Lung (tissue), 13 donors: Measurements from ENCODE around the gene ELK4. TPM values are rescaled to one million over a fixed set of nuclear protein-coding genes. Genes with fewer than 3 reads are reported as not detected.

Experiments used
- ATAC-seq: fragments of 200-7000 bp; cut with Tn5 transposase; one replicate; pipeline ENCODE4 v1.9.1; 2020; ENCODE audit warnings: moderate number of reproducible peaks; ENCODE audit not compliant: insufficient read depth, low FRiP score
- DNase-seq, 3 donors: peaks; one replicate each; pipeline ENCODE4 v3.0.0-alpha.2; 2013 to 2017
- H3K27ac ChIP-seq, 2 donors: one replicate each; pipeline ENCODE4 v1.5.1; 2013; ENCODE audit warnings: mild to moderate bottlenecking in 2 of 2, moderate library complexity in 2 of 2, control low read depth in 1 of 2, inconsistent platforms in 1 of 2, low read depth in 1 of 2, low read length in 1 of 2
- H3K27me3 ChIP-seq, 3 donors: one replicate each; pipeline ENCODE4 v1.5.1; 2013; ENCODE audit warnings: low read length in 2 of 3; ENCODE audit not compliant: control insufficient read depth in 3 of 3, insufficient read depth in 3 of 3
- H3K36me3 ChIP-seq, 4 donors: one replicate each; pipeline ENCODE4 v1.5.1; 2013; ENCODE audit warnings: low read length in 4 of 4, mild to moderate bottlenecking in 1 of 4, moderate library complexity in 1 of 4; ENCODE audit not compliant: control insufficient read depth in 4 of 4, insufficient read depth in 4 of 4
- H3K4me1 ChIP-seq, 5 donors: one replicate each; pipeline ENCODE4 v1.5.1; 2013; ENCODE audit warnings: low read length in 5 of 5, mild to moderate bottlenecking in 2 of 5, moderate library complexity in 1 of 5; ENCODE audit not compliant: control insufficient read depth in 5 of 5, insufficient read depth in 5 of 5
- H3K4me3 ChIP-seq: one replicate; pipeline ENCODE4 v1.5.1; 2013; ENCODE audit warnings: mild to moderate bottlenecking, control low read depth, moderate library complexity
- H3K9ac ChIP-seq, 2 donors: one replicate each; pipeline ENCODE4 v1.5.1; 2013; ENCODE audit warnings: low read length in 2 of 2, control low read depth in 1 of 2; ENCODE audit not compliant: insufficient read depth in 1 of 2
- H3K9me3 ChIP-seq, 4 donors: one replicate each; pipeline ENCODE4 v1.5.1; 2013; ENCODE audit warnings: low read length in 3 of 4, mild to moderate bottlenecking in 1 of 4, moderate library complexity in 1 of 4; ENCODE audit not compliant: control insufficient read depth in 4 of 4, insufficient read depth in 3 of 4
- WGBS, 2 donors: extraction: QIAGEN DNeasy Blood & Tissue Kit; methylation state at CpG; one replicate each; pipeline ENCODE4 v1.1.7; 2013; 5-methylcytosine and 5-hydroxymethylcytosine counted together
- polyA plus RNA-seq, 2 donors: library from polyadenylated mRNA; stranded (reverse); fragments of 200-250 nt; gene quantifications; one replicate each; pipeline ENCODE4 v1.2.1, GENCODE V29; 2013
- small RNA-seq: library from RNA; depleted of rRNA; stranded (forward); fragments of <200 nt; gene quantifications from one replicate; pipeline ENCODE3, GENCODE V24; 2014; ENCODE audit warnings: low replicate concordance
- total RNA-seq, 2 donors: library from RNA; depleted of rRNA in 1 of 2; stranded (reverse); fragments of >200 nt in 1 of 2; gene quantifications; one replicate each; pipeline ENCODE4 v1.2.1, GENCODE V29; 2014 to 2021
- TF ChIP-seq, protein P1 (sequence below): IDR thresholded peaks from 2 replicates; pipeline ENCODE4 v1.5.1; 2012; ENCODE audit warnings: mild to moderate bottlenecking; ENCODE audit errors: control extremely low read depth, extremely low read depth
- donor health status: control.
- donor health status: control.
- donor health status: Bipolar disorder and iron deficiency.
- donor health status: healthy.
- donor health status: DM: yes; HTN: yes; CAD: no.

ELK4 gene
- total and polyA plus RNA-seq, 4 donors = 5.0 to 46.7 (median 17.8) TPM

DNA sequence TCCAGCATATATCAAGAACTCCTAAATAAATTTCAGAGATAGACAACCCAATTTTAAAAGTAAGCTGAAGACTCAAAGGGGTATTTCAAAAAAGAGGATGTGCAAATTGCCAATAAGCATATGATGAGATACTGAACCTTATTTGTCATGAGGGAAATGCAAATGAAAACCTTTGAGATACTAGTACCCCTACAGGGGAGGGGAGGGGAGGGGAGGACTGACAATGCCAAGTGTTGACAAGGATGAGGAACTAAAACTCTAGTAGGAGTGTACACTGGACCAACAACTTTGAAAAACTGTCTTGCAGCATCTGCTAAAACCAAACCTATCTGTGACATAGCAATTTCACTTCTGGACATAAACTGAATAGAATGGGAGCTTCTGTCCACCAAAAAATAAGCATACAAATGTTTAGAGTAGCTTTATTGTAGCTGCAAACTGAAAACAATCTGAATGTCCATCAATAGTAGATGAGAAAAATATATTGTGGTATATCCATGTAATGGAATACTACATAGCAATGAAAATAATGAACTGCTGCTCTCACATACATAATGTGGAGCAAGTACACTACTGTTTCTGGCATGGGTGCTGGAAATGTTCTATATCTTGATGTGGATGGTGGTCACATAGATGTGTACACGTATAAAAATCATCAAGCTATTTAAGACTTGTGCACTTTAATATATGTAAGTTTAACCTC is 70.2 kb downstream of the ELK4 start:
- TF ChIP-seq, protein P1, sequence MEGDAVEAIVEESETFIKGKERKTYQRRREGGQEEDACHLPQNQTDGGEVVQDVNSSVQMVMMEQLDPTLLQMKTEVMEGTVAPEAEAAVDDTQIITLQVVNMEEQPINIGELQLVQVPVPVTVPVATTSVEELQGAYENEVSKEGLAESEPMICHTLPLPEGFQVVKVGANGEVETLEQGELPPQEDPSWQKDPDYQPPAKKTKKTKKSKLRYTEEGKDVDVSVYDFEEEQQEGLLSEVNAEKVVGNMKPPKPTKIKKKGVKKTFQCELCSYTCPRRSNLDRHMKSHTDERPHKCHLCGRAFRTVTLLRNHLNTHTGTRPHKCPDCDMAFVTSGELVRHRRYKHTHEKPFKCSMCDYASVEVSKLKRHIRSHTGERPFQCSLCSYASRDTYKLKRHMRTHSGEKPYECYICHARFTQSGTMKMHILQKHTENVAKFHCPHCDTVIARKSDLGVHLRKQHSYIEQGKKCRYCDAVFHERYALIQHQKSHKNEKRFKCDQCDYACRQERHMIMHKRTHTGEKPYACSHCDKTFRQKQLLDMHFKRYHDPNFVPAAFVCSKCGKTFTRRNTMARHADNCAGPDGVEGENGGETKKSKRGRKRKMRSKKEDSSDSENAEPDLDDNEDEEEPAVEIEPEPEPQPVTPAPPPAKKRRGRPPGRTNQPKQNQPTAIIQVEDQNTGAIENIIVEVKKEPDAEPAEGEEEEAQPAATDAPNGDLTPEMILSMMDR = no peak
- ATAC-seq (no peak), DNase-seq (no peak)
- H3K4me3 ChIP-seq = no peak overlapping the region
- 93 to 96% methylated on average over 1 of the region's 1 CpG for WGBS, 2 donors
- H3K9ac ChIP-seq = no peak overlapping the region
- peaks cover 0 to 2% (median 0%) of the 10 kb centered on the region in 5 donors for H3K4me1 ChIP-seq
- no peaks in the 10 kb centered on the region for H3K36me3 ChIP-seq
- H3K27me3 ChIP-seq = peaks cover 0 to 13% (median 2%) of the 10 kb centered on the region in 3 donors
- peaks cover 0 to 2% (median under 1%) of the 10 kb centered on the region in 4 donors for H3K9me3 ChIP-seq
- no peak overlapping the region for H3K27ac ChIP-seq

Small RNAs within 50 kb of the gene (small RNA-seq; reads per million reads assigned to genes)
- gene RNU2-19P = not detected
- not detected for gene RNU6-418P

Other genes with a start within 250 kb of the ELK4 start
- gene LEMD1, start 210.0 kb downstream of the ELK4 start, total RNA-seq = 1 to 10 TPM; 1.0 to 1.5 TPM
- gene LEMD1, start 210.0 kb downstream of the ELK4 start, polyA plus RNA-seq = 1 to 10 TPM in 1 of 2 donors, under 1 TPM in 1; 0.72 to 1.2 TPM
- gene BLACAT1, start 176.0 kb downstream of the ELK4 start, total RNA-seq = under 1 TPM; 0.55 to 0.74 TPM
- gene BLACAT1, start 176.0 kb downstream of the ELK4 start, polyA plus RNA-seq = under 1 TPM; 0.35 to 0.61 TPM
- 10 to 100 TPM; 10.9 to 19.1 TPM for gene CDK18, start 127.3 kb downstream of the ELK4 start, total RNA-seq
- gene CDK18, start 127.3 kb downstream of the ELK4 start, polyA plus RNA-seq = 10 to 100 TPM in 1 of 2 donors, 1 to 10 TPM in 1; 9.7 to 21.0 TPM
- gene SLC45A3, start 48.5 kb upstream of the ELK4 start, total RNA-seq = 1 to 10 TPM; 3.9 to 8.6 TPM
- 1 to 10 TPM; 2.1 to 3.8 TPM for gene SLC45A3, start 48.5 kb upstream of the ELK4 start, polyA plus RNA-seq
- 100 to 1,000 TPM; 109 to 285 TPM for gene NUCKS1, start 118.2 kb upstream of the ELK4 start, total RNA-seq
- 10 to 100 TPM; 28.6 to 56.3 TPM for gene NUCKS1, start 118.2 kb upstream of the ELK4 start, polyA plus RNA-seq
- gene RAB29, start 143.5 kb upstream of the ELK4 start, total RNA-seq = 10 to 100 TPM; 11.4 to 19.5 TPM
- gene RAB29, start 143.5 kb upstream of the ELK4 start, polyA plus RNA-seq = 10 to 100 TPM in 1 of 2 donors, 1 to 10 TPM in 1; 8.7 to 20.0 TPM
- 10 to 100 TPM; 25.5 to 26.9 TPM for gene SLC41A1, start 181.2 kb upstream of the ELK4 start, total RNA-seq
- gene SLC41A1, start 181.2 kb upstream of the ELK4 start, polyA plus RNA-seq = 10 to 100 TPM; 11.8 to 19.3 TPM
- gene PM20D1, start 218.1 kb upstream of the ELK4 start, total RNA-seq = under 1 TPM; 0.28 to 0.48 TPM
- under 1 TPM in 1 of 2 donors, not detected in 1; 0.06 TPM for gene PM20D1, start 218.1 kb upstream of the ELK4 start, polyA plus RNA-seq